ENCODE measurements around the gene OGFR. TPM values are rescaled to one million over a fixed set of nuclear protein-coding genes. Genes with fewer than 3 reads are reported as not detected.

OGFR gene
- total RNA-seq, 2 experiments from 2014 or later: 53.5 to 54.1 TPM

DNA sequence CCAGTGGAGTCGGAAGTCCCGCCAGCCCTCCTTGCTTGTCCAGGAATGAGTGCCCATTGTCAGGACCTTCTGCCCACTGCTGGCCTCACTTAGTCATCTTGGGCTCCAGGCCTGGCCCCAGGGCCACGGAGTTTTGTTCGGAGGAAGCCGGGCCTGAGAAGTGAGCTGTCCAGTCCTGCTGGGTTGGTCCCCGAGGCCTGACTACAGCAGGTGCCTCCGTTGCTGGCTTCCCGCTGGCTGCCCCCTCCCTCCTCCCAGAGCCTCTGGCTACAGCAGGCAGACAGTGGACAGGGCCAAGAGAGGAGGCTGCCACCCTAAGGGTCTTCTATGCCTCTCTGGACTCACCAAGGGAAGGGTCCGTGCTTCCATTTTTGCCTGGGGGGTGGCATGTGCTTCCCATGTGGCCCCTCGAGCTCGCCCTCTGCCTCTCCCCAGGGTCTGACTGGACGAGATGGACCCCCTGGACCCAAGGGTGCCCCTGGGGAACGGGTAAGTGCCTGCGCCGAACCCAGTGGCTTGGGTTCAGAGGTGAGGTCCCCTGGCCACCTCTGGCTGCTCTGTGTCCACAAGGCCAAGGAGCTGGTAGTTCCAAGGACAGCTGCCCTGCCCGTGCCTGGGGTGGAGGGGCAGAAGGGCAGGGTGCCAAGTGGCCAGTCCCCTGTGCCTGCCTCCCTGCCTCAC lies 15.0 kb downstream of the OGFR start:
- ChIA-PET POLR2A (no interaction called here), CTCF (interaction anchor here (0.6 to 2.0 kb wide), 2 partner anchors 11 to 188 kb away, joined by 3 to 5 read pairs; no protein-coding TSS in a partner anchor)

GRCh38 chr20:62820208-62820961 lies 15.8 kb downstream of the OGFR start:
- POLR2A ChIA-PET: no interaction called here
- CTCF ChIA-PET: interaction anchor here (2.0 kb wide), 1 partner anchor 12 kb away, joined by 5 read pairs; no protein-coding TSS in a partner anchor

DNA sequence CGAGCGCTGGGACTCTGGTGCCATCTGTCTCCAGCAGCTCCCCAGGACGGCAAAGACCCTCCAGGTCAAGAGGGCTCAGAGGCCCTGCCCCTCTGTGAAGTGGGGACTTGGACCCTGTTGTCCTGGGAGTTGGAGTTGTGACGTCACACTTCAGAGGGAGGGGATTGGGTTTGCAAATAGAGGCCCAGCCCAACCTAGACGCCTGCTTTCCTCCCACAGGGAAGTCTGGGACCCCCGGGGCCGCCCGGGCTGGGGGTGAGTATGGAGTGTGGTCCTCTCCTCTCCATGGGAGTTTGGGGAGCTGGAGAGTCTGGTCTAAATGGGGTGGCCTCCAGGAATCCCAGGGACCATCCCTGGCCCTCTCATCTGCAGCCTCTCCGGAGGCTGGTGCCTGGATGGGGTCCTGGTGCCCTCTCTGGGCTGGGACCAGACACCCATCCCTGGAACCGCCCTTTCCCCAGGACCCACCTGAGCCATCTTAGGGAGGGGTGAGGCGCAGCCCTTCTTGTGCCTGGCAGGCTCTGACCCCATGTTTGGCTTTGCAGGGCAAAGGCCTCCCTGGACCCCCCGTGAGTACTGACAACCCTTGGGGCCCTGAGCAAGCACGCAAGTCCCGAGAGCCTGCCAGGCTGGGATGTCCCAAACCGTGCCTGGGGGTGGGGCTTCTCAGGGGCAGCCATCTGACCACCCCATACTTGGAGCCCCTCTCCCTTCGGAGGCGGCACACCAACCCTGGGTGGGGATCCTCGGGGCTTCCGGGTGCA lies 16.5 kb downstream of the OGFR start:
- ChIA-PET POLR2A (no interaction called here), CTCF (interaction anchor here (2.0 kb wide), 1 partner anchor 13 kb away, joined by 5 read pairs; no protein-coding TSS in a partner anchor)

DNA sequence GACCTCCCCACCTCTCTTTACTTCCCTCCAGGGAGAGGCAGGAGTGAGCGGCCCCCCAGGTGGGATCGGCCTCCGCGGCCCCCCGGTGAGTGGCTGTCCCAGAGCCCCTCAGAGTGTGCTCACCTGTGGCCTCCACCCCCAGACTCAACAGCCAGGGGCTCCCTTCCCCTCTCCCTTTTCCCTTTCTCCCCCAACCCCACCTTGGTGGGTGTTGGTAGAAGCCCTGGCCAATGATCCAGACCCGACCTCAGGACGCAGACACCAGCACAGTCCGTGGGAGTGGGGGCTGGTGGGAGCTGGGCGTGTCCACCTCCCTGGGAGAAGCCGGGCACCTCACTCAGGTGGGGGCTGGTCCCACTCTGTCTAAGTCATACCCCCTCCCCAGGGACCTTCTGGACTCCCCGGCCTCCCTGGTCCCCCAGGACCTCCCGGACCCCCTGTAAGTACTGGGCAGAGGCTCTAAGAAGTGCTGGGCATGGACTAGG lies 17.1 kb downstream of the OGFR start:
- POLR2A ChIA-PET: no interaction called here
- CTCF ChIA-PET: interaction anchor here (2.0 kb wide), 1 partner anchor 13 kb away, joined by 12 read pairs; no protein-coding TSS in a partner anchor

- ChIA-PET CTCF (interaction anchor here (2.0 kb wide), 1 partner anchor 14 kb away, joined by 12 read pairs; no protein-coding TSS in a partner anchor), POLR2A (interaction anchor here (0.6 kb wide), 1 partner anchor 60 kb away, joined by 3 read pairs; no protein-coding TSS in a partner anchor)
These were observed 17.7 kb downstream of the OGFR start for GRCh38 chr20:62822239-62822787.

DNA sequence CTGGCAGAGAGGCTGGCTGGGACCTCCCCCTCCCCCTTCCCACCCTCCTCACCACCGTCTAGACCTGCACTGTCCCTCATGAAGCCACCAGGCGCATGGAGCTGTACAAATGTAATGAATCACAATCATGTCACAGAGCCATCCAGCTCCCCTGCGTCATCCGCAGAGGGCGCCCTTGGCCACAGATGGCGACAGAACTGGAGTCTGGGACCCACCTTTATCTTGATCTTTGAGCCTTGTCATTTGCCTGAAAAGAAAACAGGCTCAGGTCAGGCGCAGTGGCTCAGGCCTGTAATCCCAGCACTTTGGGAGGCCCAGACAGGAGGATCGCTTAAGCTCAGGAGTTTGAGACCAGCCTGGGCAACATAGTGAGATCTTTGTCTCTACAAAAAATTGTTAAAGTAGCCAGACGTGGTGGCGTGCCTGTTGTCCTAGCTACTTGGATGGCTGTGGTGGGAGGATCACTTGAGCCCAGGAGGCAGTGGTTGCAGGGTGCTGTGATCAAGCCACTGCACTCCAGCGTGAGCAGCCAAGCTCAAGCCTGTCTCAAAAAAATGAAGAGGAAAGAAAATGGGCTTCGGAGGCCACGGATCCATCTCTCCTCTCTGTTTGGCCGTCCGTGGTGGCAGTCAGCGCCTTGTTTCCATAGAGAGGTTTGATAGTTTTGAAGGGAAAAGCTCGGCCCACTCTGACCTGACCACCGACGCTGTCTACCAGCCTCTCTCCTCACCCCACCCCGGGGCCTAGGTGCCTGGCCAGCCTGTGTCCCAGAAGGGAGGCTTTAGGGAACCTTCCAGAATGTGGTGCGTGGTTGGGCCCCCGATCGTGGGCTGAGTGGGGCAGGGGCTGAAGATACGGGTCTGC lies 18.4 kb downstream of the OGFR start:
- ChIA-PET POLR2A (interaction anchor here (0.5 to 0.6 kb wide), 2 partner anchors 59 to 78 kb away, joined by 3 read pairs; no protein-coding TSS in a partner anchor), CTCF (interaction anchor here (0.6 to 2.0 kb wide), 2 partner anchors 14 to 46 kb away, joined by 3 to 12 read pairs; no protein-coding TSS in a partner anchor)

DNA sequence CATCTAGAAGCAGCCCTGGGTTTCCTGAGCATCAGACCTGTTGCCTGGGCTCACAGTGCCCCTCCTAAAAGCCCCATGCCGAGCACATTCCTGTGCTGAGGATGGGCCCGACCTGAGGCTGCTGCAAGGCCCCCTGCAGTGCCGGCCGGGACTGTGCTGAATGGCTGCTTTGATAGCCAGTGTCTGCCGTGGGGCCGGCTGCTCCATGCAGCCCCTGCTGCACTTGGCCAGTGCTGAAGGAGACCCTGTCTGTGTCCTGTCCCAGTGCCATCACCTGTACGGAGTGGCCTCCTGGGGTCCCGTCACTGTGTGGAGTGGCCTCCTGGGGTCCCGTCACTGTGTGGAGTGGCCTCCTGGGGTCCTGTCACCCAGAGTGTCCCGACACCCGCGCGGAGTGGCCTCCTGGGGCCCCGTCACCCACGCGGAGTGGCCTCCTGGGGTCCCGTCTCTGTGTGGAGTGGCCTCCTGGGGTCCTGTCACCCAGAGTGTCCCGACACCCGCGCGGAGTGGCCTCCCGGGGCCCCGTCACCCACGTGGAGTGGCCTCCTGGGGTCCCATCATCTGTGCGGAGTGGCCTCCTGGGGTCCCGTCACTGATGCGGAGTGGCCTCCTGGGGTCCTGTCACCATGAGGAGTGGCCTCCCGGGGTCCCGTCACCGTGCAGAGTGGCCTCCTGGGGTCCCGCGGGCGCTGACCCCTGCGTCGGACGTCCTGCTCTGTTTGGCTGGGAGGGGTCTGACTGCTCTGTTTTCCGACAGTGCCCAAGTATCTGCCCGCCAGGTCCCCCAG lies 19.2 kb downstream of the OGFR start:
- ChIA-PET POLR2A (interaction anchor here (0.5 kb wide), 1 partner anchor 23 kb away, joined by 3 read pairs; no protein-coding TSS in a partner anchor), CTCF (interaction anchor here (0.6 to 2.0 kb wide), 3 partner anchors 15 to 45 kb away, joined by 3 to 12 read pairs (median 4); no protein-coding TSS in a partner anchor)

- ChIA-PET POLR2A (interaction anchor here (0.5 kb wide), 2 partner anchors 19 to 22 kb away, joined by 3 read pairs; no protein-coding TSS in a partner anchor), CTCF (interaction anchor here (1.0 kb wide), 1 partner anchor 16 kb away, joined by 4 read pairs; no protein-coding TSS in a partner anchor)
These were observed 20.1 kb downstream of the OGFR start for GRCh38 chr20:62824476-62825332.

DNA sequence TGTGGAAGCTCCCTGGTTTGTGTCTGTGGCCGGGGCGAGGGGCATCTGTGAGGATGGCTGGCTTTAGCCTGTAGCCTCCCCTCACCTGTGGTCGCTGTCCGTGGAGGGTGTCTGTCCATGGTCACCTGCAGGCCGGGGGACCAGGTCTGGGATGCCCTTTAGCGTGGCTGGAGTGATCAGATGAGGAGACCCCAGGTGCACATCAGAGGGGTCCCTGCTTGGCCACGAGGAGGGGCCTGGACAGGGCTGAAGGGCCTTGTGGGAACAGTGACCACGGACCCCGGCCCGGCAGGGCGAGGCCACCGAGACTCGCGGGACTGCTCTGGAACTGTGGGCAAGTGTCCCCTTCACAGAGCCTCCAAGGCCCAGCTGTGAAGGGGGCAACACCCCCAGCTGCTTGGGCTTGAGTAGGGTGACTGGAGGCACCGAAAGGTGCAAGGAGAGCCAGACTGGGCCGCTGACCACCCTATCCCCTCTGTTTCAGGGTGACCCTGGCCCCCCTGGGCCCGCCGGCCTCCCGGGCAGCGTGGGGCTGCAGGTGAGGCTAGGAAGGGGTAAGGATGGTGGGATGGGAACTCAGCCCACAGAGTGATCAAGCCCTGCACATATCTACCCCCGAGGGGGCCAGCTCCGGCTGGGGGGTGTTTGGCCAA lies 20.8 kb downstream of the OGFR start:
- ChIA-PET CTCF (no interaction called here), POLR2A (no interaction called here)

DNA sequence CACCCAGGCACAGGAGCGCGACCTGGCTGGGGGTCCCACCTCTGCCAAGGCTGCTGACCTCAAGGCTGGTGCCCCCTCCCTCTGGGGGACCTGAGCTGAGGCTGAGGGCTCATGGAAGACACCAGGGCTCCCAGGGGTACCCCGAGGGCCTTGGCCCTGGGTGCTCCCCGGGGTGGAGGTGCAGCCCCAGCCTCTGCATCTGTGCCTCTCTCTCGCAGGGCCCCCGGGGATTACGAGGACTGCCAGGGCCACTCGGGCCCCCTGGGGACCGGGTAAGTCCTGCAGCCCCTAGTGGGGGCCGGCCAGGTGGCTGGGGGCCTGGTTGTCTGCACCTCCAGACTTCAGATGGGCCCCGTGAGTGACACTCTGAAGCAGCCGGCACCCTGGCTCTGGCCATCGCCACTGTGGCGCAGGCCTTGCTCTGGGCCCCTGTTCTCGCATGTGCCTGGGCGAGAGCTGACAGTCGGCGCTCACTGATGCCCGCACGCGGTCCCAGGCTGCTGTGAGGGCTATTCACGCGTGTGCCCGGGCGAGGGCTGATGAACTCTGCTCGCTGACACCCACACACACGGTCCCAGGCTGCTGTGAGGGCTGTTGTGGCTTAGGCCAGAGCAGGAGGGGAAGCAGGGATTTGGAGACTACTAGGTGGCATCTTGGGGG lies 21.5 kb downstream of the OGFR start:
- ChIA-PET POLR2A (no interaction called here), CTCF (no interaction called here)

GRCh38 chr20:62826646-62827310 lies 22.1 kb downstream of the OGFR start:
- ChIA-PET CTCF (no interaction called here), POLR2A (no interaction called here)

GRCh38 chr20:62827311-62828038 lies 22.8 kb downstream of the OGFR start:
- CTCF ChIA-PET: no interaction called here

DNA sequence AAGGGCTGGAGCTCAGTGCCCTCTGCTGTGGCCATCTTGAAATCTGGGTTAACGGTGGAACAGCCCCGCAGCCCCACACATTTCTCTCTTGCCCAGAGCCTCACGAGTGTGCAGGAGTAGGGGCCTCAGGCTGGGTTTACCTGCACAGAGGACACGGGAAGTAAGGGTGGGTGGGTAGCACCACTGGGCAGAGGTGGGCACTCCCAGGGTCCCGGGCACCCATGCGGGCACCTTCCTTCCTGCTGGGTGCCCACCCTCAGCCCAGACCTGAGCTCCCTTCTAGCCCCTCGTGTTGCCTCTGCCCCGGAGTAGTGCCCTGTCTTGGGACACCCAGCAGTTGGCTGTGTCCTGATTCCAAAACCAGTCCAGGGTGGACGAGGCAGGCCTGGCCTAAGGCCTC lies 23.4 kb downstream of the OGFR start:
- POLR2A ChIA-PET: no interaction called here
- CTCF ChIA-PET: no interaction called here

More at GRCh38 chr20:62827311-62828038, 22.8 kb downstream of the OGFR start:
- POLR2A ChIA-PET: no interaction called here

DNA sequence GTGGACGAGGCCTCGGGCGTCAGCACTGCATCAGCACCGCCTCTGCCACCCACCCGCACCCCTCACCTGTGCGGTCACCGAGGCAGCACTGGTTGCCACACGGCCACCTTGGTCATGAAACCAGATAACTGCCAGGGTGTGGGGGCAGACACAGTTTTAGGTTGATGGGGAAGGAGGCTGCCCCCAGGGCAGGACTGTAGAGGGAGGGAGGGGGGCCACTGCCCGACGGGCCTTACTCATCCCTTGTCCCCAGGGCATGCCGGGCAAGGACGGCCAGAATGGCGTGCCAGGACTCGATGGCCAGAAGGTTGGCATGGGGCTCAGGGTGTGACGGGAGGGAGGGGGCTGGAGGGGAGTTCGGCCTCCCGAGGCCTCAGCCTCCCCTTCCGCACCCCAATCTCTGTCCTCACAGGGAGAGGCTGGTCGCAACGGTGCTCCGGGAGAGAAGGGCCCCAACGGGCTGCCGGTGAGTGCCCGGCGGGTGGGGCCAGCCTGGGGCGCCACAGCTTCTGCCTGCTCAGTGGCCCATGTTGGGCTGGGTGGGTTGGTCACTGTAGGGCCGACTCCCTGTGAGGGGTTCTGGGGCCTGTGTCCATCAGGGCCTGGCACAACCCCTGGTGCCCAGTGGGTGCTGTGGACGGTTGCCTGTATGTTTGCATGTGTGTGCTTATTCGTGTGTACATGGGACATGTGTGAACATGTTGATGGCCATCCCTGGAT lies 24.0 kb downstream of the OGFR start:
- ChIA-PET CTCF (no interaction called here), POLR2A (no interaction called here)

All from activated CD8-positive, alpha-beta memory T cell treated with anti-CD3 and anti-CD28 coated beads for 36 hours (primary cell).